HG03175 (cell line): ENCODE data around the gene GPR141.
A peak's percentile ranks its signal among the peaks of the same experiment; 100 is the strongest.
"Not testable (repeated sequence)": the region's sequence is repeated elsewhere in the genome, so short reads cannot be mapped to it uniquely, and the experiment has no call there.

Experiments used
- ATAC-seq: cut with Tn5 transposase; IDR thresholded peaks from one replicate; pipeline ENCODE4 v1.9.1; 2021; ENCODE audit warnings: mild to moderate bottlenecking, moderate library complexity; ENCODE audit not compliant: unreplicated experiment

GPR141 gene

DNA sequence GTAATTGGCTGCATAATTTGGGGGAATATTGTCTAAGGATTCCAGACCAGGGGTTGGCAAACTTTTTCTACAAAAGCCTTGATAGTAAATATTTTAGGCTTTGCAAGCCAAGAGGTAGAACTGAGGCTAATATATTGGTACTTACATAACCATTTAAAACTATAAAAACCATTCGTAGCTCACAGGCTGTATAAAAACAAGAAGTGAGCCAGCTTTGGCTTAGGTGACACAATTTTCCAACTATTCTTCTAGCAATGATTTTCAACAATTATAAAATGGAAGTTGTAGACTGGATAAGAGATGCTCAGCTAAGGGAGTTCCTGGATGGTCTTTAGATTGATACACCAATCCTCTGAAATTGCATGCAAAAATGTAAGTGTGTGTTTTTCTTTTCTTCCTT lies 1.4 kb downstream of the GPR141 start:
- no peak for ATAC-seq

DNA sequence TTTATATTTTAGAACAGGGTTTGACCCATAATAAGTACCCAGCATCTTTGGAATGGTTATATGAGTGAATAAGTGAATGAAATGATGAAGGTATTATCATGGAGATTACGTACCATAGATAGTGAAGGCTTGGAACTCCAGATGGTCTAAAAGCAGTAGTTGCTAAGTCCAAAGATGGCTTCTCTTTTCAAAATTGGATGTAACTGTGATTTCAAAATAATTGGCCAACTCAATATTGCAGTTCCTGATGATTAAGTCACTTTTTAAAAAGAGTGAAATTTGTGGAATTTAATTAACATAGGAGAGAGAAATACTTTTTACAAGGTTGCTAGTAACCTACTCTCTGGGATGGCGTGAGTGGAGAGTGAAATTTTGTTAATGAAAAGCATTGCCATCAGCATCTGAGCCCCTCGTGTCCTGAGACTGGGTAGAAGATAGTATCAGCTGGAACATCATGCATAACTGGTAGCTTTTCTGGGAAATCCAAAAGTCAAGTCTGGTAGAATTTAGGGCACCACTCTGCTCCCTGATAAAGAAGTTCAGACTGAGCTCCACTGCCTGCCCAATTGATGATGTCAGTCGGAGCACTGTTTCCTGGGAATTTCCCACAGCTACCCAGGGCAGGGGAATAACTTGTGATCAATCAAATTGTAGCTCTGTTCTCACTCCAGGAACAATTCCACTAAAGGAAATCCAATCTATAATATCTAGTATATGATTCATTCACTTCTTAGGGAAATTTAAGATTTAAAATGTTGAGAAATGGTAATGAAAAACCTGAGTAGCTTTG lies 3.2 kb downstream of the GPR141 start:
- ATAC-seq, result no peak

DNA sequence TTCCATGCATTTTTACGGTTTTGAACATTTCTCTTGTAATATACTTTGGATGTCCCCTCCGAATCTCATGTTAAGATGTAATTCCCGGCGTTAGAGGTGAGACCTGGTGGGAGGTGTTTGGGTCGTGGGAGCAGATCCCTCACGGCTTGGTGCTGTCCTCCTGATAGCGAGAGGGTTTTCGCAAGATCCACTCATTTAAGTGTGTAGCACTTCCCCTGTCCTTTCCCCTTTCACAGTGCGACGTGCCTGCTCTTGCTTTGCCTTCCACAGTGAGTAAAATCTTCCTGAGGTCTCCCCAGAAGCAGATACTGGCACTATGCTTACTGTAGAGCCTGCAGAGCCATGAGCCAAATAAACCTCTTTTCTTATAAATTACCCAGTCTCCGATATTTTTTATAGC lies 6.6 kb downstream of the GPR141 start:
- no peak for ATAC-seq

DNA sequence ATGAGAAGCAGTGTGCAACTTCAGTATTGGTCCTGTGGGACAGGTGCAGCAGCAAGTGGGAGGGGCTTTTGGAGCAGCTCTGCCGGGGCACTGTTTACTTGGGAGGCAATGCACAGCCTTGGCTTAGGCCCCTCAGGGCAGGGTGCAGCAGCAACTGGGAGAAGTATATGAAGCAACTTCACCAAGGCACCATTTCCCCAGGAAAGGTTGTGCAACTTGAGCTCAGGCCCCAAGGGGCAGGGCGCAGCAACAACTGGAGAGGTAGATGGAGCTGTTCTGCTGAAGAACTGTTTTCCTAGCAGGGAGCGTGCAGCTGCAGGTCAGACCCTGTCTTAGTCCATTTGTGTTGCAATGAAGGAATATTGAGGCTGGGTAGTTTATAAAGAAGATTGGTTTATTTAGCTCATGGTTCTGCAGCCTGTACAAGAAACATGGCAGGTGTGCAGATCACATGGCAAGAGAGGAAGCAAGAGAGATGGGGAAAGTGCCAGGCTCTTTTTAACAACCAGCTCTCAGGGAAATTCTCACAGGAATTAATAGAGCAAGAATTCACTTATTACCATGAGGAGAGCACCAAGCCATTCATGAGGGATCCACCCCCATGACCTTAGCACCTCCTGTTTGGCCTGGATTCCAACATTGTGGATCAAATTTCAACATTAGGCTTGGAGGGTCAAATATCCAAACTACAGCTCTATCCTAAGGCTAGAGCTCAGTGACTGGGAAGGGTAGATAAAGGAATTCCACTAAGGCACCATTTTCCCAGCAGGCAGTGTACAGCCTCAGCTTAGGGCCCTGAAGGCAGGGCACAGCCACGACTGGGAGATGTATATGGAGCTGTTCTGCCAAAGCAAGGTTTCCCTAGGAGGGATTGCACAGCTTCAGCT lies 10.9 kb downstream of the GPR141 start:
- no peak for ATAC-seq

DNA sequence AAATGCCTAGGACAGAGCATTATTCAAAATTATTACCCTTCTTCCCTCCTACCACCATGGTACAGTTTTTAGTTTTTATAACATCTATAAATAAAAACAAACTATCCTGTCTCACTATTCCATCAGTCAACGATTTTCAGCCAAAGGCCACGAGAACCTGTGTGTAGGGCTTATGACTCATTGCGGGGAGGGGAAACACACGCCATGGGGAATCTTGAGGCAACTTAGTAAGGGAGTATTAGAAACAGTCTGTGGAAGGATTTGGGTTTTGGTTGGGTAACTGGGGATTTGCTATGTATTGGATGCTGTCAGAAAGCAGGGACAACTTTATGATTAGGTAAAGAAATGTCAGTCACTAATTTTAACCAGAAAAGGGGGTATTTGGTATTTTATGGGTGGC lies 14.7 kb downstream of the GPR141 start:
- ATAC-seq, result no peak

DNA sequence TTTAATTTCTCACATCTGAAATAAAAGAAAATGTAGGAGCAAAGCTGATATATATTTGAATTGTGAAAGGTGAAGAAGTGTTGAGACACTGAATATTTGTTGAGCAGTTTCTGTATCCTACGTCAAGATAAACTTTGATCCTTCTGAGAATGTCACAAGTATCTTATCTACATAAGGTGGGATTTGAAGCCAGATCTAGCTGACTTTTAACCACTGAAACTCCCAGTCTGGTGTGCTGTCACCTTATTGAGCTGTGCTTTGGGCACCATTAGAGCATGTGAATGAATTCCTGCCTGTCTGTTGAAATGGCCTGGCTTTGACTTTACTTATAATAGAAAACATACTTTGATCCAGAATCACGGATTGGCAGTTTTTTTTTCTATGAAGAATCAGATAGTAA lies 15.2 kb downstream of the GPR141 start:
- ATAC-seq, result no peak

DNA sequence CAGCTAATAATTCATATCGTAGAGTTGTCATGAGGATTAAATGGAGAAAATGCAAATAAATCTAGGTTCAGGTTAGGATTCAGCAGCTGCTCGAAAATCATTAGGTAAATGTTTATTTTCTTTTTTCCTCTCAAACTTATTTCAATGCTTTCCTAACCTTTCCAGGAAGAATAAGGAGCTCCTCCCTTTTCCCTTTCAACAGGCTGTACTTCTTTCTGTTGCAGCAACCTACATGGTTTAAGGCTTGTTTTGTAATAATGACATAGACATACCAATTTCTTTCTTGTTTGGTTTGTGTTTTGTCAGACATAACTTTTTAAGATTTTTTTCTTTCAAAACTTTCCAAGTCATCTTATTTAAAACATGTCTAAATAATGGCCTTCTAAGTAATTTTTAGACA lies 18.2 kb downstream of the GPR141 start:
- no peak for ATAC-seq

DNA sequence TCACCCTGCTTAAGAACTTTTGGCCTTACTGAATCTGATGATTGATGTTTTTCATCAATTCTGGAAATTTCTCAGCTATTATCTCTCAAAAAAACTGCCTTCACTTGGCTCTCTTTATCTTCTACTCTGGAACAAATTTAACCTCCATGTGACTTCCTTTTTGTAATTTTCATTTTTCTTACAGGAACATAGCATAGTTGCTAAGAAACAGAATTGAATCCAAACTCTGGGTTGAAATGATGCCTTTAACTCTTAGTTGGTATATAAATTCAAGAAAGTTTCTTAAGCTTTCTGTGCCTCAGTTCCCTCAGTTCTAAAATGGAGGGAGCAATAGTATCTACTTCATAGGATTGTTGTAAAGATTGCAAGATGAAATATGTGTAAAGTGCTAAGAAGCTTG lies 19.8 kb downstream of the GPR141 start:
- no peak for ATAC-seq

DNA sequence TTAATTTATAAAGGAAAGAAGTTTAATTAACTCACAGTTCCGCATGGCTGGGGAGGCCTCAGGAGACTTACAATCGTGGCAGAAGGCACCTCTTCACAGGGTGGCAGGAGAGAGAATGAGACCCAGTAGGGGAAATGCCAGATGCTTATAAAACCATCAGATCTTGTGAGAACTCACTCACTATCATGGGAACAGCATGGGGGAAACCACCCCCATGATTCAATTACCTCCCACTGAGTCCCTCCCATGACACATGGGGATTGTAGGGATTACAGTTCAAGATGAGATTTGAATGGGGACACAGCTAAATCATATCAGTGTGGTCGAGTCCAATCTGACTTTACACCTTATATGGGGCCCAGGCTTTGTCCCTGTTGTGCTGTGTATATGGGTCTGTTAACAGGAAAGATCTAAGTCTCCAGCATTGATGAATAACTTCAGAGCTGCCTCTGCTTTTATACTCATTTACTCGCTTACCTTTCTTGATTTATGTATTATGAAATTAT lies 20.8 kb downstream of the GPR141 start:
- not testable (repeated sequence) for ATAC-seq

DNA sequence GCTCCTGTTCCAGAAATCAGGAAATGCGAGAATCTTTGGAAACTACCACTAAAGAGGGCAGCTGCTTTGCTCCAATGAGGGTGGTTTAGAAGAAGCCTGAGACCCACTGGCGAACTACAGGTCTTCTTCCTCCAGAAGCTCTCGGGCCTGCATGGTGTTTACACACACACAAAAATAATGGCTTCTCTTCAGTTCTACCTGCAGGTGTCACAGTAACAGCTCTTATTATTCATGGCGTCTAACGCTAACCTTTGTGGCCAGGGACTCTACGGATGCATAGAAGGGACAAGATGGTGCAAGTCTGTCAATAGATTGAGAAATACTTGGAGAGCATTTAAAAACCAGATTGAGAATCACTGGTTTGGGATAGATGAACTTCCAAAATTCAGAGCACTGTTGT lies 22.4 kb downstream of the GPR141 start:
- ATAC-seq, result no peak

DNA sequence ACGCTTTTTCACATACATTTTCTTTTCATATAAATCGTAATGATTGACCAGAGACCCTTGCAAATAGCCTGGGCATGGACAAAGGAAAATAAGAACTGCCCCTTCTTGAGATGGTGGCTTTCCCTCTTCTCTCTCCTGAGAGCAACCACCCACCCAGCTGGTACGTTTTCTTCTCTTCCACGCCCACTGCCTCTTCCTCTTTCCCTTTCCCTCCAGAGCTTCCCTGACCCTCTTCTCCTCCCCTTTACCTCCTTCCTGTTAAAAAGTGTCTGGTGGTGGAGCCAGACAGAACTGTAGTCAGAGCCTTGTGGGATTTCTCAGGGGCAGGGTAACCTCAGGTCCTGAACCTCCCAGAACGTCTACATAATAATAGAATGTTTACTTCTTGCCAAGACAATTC lies 23.2 kb downstream of the GPR141 start:
- ATAC-seq, result no peak

DNA sequence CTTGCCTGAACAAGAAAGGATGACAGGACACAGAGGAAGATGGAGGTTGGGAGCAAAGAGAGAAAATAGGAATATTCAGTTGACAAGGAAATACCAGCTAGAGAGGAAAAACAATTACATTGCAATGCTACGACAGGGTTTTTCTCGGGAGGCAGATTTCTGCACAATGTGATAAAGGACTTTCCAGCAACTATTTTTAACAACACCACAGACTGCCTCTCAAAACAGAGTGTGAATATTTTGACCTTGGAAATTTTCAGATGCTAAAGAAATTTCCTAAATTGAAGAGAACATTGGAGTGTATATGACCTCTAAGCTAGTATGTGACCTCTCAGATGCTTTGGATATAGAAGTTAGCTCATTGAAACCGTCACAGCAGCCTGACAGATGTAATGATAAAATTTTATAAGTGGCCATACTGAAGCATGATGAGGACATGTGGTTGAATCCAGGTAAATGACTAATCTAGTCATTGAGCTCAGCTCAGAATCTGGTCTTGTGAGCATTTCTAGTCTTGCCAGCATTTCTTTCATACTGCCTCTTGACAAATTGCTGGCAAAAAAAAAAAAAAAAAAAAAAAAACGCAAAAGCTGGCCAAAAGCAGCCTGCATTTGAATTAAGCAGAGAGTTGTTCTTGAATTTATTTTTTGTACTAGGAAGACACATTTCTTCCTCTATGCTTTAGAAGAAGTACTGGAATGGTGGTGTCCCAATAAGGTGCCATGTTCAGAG lies 24.4 kb downstream of the GPR141 start:
- no peak for ATAC-seq

DNA sequence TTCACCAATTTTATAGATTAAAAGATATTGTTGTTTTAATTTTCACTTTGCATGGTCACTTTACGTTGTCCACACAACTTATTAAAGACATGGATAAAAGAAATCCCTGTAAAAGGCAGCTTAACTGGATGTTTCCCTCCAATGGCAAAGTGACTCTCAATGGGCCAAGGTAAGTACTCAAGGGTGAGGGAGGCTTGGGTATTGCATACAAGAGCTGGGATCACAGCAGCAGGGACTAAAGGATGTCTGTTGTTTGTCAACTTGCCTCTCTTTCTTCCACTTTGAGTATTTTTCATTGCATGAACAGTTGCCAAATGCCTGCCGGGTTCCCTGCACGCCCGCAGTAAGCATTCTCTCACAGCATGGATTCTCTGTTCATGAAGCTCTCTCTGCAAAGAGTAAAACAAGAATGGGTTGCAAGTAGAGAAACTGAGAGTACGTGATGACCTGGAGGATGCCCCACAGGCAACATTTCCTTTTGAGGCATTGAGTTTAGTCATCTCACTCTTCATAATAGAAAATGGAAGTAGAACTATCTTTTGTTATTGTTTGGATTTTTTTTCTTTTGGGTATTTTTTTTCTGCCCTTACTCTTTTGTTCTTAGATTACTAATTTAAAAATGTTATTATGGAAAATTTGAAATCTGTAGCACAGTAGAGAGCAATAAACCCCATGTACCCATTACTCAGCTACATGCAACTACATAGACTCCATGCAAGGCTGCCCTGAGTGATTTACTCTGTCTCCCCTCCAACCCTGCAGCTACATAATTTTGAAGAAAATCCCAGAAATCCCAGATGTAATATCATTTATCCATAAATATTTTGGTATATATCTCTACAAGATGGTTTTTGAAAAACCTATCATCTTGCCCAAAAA lies 26.3 kb downstream of the GPR141 start:
- ATAC-seq, result peak; percentile 98

DNA sequence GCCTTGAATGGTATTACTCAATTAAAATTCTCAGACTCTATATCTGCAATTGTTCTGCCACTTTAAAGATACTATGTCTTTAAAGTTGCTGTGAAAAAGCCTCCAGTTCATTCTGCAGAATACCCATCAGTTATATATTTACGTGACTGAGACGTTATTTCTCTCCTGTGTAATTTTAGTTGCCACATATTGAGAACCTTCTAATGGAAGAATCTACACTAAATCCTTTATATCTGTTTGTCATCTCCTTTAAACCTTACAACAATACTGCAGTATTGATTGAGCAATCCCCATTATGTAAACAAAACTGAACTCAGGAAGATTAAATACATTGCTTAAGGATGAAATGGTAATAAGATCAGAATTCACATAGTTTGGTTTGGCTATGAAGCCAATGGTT lies 30.0 kb downstream of the GPR141 start:
- no peak for ATAC-seq

DNA sequence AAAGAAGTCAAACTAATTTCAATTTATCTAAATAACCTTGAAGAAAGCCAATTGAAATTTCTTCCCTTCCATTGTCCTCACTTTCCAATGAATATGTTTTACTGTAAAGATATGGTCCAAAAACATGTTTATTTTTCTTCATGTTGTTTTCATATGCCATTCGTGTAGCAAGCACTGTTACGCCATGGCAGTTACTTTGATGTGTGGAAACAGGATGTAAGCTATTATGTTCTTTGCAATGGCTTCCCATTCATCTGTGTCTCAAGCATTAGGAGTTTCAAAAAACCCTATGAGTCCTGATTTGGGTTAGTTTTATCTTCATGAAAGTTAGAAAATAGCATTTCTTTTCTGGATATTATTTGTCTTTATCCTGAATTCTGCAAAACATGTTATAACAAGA lies 31.0 kb downstream of the GPR141 start:
- no peak for ATAC-seq

DNA sequence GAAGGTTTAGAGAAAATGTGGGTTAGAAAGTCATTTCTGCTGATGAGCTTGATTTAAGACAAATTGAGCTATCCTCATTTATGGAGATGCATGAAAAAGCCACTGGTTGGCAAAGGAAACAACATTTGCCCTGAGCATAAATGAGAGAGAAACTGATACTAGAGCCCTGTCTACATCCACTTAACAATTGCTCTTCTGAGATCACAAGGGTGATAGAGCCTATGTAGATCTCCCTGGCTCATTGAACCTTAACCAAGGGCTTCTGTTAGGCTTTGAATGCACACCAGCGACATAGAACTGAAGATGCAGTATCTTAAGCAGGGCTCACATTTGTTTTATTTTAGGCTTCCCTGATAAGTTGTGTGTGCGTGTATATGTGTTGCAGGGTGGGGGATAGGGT lies 35.0 kb downstream of the GPR141 start:
- ATAC-seq, result peak; percentile 78

DNA sequence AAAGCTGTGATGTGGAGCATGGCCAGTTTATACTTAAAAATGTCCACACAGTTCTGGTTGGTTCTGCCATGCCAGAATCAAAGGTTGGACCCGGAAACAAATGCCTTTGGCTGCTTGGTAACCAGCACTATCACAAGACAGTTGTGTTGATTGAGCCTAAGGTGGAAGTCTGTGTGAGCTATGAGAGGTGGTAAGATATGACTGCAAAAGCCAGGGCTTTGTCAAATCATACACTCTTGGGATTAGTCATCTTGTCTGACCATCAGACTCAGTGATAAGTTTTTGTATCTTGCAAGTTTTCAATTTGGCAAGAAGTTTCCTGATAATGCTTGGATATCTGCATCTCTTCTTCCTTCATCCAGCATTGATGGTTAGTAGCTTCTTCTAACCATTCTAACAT lies 35.5 kb downstream of the GPR141 start:
- peak; percentile 86 for ATAC-seq

DNA sequence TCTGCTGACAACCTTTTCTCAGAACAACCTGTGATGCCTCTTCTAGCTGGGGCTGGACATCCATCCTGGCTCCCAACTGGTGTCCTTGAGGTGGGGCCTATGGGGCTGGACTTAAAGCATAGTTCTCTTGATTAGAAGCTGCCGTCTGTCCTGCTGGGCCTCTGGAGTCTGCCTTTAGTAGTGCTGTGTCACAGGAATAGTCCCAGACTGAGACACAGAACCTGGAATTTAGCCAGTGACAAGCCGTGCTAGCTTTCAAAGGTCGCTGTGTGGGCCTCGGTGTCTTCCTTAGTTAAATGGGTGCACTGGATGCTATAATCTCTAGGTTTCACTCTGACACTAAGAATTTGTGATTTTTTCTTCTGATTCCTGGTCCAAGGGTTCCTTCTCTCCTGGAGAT lies 41.2 kb downstream of the GPR141 start:
- ATAC-seq, result no peak

DNA sequence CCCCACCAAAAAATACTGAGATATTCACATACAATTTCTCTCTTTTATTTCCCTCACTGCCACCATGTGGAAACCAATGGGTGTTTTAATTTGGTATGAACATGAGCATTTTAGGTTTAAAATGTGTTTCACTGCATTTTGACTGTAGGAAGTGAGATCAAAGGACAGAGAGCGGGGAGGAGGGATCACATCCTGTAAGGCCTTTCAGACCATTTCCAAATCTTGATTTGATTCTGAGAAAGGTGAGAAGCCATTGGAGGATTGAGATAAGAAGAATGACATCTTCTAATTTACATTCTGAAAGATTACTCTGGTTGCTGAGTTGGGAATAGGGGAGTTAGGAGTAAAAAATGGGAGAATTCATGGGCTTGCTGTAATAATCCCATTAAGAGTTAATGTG lies 42.5 kb downstream of the GPR141 start:
- ATAC-seq, result no peak

DNA sequence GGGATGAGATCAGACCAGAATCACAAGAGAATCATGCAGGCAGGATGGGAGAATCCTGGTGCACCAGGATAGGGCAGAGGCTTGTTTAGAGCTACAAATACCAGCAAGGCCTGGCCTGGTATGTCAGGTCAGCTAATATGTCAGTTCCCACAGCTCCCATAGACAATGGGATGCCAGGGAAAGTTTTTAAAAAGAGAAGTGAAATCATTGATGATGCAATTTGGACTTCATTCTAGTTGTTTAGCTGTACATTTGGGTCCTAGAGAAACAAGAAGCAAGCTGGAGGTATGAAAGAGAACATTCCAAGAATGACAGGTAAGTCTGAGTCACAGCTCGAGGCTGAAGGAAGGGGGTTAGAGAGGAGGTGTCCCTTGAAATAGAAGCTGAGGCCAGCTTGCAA lies 45.2 kb downstream of the GPR141 start:
- no peak for ATAC-seq
